Neural cell (in vitro differentiated cells): Measurements from ENCODE around the gene MCCD1.

Experiments
- CTCF ChIP-seq: fragments of 450-650 bp; IDR thresholded peaks from 2 replicates; pipeline ENCODE4 v1.5.1; 2014; ENCODE audit warnings: antibody characterized with exemption, mild to moderate bottlenecking, moderate library complexity; ENCODE audit not compliant: poor library complexity, severe bottlenecking
- EP300 ChIP-seq: fragments of 450-650 bp; conservative IDR thresholded peaks from 2 replicates; pipeline ENCODE4 v1.6.1; 2014; ENCODE audit warnings: antibody characterized with exemption, mild to moderate bottlenecking, moderate library complexity; ENCODE audit not compliant: poor library complexity, severe bottlenecking
- EZH2 ChIP-seq: fragments of 200-600, 300-800 bp; shearing (Covaris generic), sonication (generic); IDR thresholded peaks from 2 replicates; pipeline ENCODE4 v1.6.1; 2014; ENCODE audit warnings: antibody characterized with exemption, low read length, borderline replicate concordance, mild to moderate bottlenecking; ENCODE audit not compliant: insufficient read depth, poor library complexity, severe bottlenecking
- MXI1 ChIP-seq: fragments of 450-650 bp; conservative IDR thresholded peaks from 2 replicates; pipeline ENCODE4 v1.6.1; 2014; ENCODE audit warnings: antibody characterized with exemption, mild to moderate bottlenecking; ENCODE audit not compliant: poor library complexity, severe bottlenecking
- POLR2AphosphoS5 ChIP-seq: IDR thresholded peaks from 2 replicates; pipeline ENCODE4 v1.6.1; 2012
- RAD21 ChIP-seq: fragments of 450-650 bp; conservative IDR thresholded peaks from 2 replicates; pipeline ENCODE4 v1.6.1; 2014; ENCODE audit warnings: antibody characterized with exemption, mild to moderate bottlenecking, moderate library complexity
- REST ChIP-seq: IDR thresholded peaks from 2 replicates; pipeline ENCODE4 v1.6.1; 2012; ENCODE audit warnings: borderline replicate concordance
- SMC3 ChIP-seq: fragments of 450-650 bp; conservative IDR thresholded peaks from 2 replicates; pipeline ENCODE4 v1.6.1; 2014; ENCODE audit warnings: antibody characterized with exemption, mild to moderate bottlenecking, moderate library complexity; ENCODE audit not compliant: poor library complexity
- TAF1 ChIP-seq: IDR thresholded peaks from 2 replicates; pipeline ENCODE4 v1.6.1; 2012; ENCODE audit warnings: low read depth

- TF ChIP-seq MXI1 = no peak
- no peak for TF ChIP-seq SMC3
- no peak for TF ChIP-seq CTCF
- TF ChIP-seq EZH2 = no peak
- TF ChIP-seq TAF1 = no peak
- TF ChIP-seq POLR2AphosphoS5 = no peak
- TF ChIP-seq EP300 = no peak
- TF ChIP-seq REST = no peak
- no peak for TF ChIP-seq RAD21
These were observed 39.8 kb downstream of the MCCD1 start for GRCh38 chr6:31568537-31568961.
